Measurements from ENCODE around the gene NXPH4.

DNA sequence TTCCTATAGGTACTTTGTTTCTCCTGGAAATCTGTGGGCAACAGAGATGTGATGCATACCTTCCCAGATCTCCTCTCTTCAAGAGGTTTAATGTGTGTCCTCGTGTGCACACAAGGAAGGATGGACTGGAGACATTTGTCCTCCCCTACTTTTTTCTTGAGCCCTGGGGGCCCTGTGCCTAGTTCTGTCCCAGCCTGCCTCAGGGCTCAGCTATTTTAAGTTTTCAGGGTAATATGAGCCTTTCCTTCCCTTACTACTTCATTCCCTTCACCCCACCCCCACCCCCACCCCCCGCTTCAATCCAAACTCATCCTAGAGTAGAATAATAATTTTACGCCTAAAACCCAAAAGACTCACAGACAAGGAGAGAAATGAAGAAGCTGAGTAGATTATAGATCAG lies 33.9 kb downstream of the NXPH4 start:
- TF ChIP-seq, protein P1, sequence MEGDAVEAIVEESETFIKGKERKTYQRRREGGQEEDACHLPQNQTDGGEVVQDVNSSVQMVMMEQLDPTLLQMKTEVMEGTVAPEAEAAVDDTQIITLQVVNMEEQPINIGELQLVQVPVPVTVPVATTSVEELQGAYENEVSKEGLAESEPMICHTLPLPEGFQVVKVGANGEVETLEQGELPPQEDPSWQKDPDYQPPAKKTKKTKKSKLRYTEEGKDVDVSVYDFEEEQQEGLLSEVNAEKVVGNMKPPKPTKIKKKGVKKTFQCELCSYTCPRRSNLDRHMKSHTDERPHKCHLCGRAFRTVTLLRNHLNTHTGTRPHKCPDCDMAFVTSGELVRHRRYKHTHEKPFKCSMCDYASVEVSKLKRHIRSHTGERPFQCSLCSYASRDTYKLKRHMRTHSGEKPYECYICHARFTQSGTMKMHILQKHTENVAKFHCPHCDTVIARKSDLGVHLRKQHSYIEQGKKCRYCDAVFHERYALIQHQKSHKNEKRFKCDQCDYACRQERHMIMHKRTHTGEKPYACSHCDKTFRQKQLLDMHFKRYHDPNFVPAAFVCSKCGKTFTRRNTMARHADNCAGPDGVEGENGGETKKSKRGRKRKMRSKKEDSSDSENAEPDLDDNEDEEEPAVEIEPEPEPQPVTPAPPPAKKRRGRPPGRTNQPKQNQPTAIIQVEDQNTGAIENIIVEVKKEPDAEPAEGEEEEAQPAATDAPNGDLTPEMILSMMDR (IDR thresholded peaks at IDR 0.05), result no peak
- no peak for TF ChIP-seq EZH2 (IDR thresholded peaks at IDR 0.05)

Measured in neural progenitor cell (in vitro differentiated cells).